HG02623 (cell line): ENCODE measurements around the gene COL18A1.
"Not testable (repeated sequence)": the region's sequence is repeated elsewhere in the genome, so short reads cannot be mapped to it uniquely, and the experiment has no call there.

Experiments
- ATAC-seq: cut with Tn5 transposase; IDR thresholded peaks from one replicate; pipeline ENCODE4 v1.9.1; 2021; ENCODE audit warnings: moderate library complexity; ENCODE audit not compliant: unreplicated experiment

The COL18A1 gene

DNA sequence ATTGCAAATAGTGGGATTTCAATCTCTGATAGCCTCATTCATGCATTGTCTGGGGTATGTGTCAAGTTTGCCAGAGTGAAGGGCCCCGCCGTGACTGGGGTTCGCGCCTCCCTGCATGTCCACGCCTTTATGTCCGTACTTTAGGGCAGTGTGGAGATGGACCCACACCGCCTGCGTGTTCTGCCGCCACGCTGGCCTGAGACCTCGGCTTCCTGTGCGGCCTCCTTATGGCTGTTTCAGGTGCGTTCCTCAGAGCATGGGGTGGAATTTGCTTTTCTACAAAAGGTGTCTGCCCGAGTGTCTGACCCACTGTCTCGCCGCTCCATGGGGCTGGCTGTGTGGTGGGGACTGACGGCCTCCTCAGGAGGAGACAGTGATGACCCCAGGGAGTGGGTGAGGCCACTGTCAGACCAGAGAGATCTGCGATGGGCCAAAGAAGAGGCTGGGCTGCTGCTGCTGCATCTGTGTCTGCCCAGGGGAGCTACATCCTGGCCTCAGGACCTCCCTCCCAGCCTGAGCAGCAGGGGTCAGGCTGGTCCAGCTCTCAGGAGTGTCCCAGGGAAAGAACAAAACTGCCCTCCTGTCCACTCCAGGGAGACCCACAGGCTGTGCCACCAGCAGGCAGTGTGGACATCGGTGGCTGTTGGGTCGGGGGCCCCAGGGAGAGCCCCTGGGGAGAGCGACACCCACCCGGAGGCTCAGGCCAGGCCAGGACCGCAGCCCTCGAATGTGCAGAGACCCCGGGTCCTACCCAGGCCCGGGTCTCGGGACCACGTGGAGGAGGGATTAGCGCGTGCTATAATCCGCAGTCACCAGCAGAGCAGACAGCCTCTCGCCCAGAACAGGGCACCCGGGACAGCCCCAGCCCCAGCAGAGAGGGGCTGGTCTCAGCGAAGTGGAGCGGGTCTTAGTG lies 147.1 kb downstream of the COL18A1 start:
- ATAC-seq = no peak

DNA sequence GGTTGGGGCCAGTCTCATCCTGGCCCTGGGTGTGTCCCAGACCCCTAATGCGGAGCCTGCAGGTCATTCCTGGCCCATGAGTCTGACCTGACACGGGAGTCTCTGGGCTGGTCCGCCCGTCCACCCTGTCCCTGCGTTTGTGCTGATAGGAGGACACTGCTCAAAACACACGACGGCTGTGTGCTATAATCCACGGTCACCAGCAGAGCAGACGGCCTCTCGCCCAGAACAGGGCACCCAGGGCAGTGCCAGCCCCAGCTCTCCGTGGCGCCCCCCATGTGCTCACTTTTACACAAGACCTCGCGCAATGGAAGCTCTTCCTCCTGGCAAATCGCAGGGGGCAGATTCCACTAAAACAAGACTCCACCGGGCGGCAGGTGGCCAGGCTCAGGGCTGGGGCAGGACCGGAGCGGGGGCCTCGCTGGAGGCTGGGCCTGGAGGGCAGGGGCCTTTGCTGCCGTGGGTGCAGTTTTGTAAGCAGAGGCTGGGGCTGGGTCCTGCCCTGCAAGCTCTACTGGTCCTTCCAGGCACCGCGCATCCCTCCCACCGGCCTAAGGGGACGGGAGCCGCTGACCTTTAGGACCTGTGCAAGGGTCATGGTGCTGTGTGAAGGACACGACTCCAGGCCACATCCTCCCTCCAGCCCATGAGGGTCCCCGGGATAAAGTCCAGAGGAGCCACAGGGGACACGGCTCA lies 147.9 kb downstream of the COL18A1 start:
- ATAC-seq = no peak

DNA sequence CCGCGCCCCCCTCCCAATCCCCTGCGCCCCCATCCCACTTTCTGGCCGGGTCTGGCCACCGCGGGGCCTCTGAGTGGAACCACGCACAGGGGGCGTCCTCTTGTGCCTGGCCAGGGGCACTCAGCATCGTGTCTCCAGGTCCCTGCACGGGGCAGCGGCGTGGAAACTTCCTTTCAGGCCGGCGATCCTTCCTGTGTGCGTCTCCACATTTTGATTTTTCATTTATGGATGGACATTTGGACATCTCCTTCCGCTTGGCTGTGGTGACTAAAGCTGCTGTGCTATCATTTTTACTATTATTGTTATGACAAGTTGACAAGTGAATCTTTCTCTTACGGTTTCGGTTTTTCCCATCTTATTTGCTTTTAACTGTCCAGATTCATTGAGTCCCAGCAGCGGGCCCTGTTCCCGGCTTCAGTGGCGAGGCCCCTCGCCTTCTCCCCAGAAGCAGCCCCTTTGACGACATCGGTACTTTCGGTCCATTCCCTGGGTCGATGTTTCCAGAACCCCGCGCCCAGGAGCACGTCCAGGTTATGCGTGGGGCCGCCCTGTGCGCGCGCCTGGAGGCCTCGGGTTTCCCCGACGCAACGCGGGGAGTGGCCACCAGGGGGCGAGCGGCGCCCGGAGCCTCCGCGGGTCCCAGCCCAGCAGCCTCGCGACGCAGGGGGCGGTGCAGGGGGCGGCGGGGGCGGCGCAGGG lies 149.7 kb downstream of the COL18A1 start:
- ATAC-seq = peak; percentile 61

DNA sequence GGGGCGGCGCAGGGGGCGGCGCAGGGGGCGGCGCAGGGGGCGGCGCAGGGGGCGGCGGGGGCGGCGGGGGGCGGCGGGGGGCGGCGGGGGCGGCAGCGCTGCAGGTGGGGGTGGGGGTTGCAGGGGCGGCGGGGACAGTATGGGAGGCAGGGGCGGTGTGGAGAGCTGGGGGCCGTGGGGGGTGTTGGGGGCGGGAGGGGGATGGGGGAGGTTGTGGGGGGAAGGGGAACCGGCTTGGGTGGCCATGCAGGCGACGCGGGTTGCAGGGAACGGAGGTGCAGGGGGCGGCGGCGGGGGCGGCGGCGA lies 150.2 kb downstream of the COL18A1 start:
- ATAC-seq = no peak

DNA sequence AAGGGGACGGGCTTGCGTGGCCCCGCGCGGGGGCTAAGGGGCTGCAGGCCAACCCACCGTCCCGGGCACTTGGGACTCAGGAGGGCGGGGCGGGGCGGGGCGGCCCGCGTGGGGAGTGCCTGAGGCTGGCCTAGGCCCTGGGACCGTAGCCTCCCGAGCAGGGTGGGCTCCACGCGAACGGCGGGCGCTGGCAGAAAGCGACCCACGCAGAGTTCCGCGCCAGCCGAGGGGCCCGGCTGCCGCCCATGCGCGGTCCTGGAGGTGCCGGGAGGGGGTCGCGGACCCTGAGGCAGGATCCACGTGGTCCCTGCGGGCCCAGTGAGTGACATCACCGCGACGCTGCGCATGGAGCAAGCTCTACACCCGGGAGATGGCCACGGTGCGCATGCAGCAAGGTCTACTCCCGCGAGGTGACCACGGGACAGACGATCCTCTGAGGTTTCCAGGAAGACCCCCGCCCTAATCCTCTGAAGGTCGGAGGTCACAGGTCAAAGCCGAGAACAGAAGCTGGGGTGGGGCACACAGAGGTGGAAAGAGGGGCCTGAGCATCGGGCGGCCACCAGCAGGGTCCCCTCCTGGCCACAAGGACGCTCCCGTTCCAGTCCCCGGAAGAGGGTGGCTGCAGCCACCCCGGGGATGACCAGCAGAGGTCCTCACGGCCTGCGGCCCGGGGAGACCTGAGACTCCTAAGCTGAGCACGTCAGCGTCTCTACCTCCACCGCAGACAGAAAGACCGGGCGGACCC lies 150.8 kb downstream of the COL18A1 start:
- ATAC-seq = no peak

DNA sequence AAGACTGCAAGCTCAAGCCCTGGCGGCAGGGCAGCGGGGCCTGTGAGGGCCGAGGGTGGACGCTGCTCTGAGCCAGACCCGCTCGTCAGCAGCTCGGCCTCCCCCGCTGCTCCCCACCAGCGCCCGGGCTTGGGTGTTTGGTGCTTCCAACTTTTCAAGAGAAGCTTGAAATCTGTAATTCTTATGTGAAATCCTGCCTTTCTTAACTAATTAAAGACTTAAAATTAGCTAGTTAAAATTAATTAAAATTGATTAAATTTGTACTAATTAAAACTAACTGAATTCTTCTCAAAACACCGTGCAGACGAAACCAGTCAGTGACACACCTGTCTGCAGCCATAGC lies 151.3 kb downstream of the COL18A1 start:
- ATAC-seq = no peak

DNA sequence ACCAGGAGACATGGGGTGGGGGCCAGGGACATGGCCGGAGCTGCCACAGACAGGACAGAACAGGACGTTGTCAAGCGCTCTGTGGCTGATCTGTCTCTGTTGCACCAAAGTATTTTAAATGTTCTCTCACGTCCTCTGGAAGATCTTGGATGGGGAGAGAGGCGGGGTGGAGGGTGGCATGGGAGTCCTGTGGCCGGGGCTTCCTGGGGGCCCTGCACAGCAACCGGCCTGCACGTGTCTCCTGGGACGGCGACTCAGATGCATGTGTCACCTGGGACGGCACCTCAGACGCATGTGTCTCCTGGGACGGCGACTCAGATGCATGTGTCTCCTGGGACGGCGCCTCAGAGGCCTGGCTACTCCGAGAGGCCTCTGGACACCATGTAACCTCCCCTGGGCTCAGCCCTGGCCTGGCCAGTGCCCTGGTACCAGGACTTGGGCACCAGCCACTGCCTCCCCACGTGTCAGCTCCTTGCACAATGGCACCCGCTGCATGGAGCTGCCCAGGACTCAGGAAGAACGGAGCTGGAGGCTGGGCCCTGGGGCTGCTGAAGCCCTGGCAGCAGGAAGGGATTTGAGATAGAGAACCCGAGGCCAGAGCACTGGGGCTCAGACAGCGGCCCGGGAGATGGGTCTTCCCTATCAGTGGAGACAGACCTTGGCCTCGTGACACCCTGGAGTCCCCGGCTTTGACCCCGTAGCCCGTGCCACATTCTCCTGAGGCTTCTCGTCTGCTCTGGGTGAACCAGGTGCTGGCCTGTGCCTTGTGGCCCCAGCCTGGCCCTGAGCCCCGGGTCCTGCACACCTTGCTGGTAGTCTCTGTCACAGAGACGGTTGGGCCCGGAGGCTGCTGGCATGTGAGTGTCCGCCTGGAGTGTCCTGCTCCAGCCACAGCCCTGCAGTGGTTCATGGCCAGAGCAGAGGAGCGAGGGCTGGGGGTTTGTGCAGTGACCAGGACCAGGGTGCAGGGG lies 152.0 kb downstream of the COL18A1 start:
- no peak for ATAC-seq

DNA sequence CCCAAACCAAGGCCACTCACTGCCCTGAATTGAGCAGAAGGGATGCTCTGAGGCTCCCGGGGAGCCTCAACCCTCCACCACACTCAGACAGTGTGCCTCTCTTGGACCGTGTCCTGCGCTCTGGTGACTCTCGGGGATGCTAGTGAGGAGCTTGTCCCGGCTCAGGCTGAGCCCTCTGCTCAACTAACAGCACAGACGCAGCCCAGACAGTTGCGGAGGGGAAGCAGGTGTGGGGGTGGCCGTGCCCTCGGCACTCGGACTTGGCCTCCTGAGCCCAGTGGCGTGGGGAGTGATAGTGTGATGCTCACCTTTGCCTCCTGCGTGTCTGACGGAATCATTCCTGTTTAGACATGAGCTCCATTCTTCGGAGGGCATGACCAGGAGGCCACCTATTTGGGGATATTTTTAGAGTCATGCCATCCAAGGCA lies 152.7 kb downstream of the COL18A1 start:
- no peak for ATAC-seq

DNA sequence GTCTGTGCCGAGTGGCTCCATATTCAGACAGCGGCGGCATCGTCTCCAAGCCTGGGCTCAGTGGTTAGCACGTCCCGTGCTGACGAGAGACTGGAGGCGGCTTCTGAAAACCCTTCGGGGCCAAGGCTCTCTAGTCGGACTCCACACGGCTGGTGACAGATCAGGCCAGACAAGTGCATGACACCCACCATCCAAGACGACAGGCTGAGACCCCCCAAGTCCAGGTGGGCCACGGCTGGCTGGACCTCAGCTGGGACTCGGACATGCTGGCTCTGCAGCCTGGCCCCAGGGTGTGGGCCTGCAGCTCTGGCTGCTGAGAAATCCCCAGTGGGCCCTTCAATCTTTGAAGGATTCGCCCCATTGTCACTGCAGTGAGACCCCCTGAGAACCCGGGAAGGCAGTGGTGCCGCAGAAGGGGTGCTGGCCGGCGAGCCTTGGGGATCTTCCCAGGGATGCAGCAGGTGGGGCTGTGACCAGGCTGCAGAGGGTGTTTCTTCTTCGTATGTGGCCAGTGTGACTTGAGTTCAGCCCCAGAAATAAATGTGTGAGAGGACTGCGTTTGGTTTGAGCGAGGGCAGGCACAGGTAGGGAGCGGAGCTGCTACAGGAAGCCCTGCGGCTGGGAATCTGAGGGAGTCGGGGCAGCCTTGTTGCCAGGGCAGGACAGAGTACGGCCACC lies 153.2 kb downstream of the COL18A1 start:
- no peak for ATAC-seq

DNA sequence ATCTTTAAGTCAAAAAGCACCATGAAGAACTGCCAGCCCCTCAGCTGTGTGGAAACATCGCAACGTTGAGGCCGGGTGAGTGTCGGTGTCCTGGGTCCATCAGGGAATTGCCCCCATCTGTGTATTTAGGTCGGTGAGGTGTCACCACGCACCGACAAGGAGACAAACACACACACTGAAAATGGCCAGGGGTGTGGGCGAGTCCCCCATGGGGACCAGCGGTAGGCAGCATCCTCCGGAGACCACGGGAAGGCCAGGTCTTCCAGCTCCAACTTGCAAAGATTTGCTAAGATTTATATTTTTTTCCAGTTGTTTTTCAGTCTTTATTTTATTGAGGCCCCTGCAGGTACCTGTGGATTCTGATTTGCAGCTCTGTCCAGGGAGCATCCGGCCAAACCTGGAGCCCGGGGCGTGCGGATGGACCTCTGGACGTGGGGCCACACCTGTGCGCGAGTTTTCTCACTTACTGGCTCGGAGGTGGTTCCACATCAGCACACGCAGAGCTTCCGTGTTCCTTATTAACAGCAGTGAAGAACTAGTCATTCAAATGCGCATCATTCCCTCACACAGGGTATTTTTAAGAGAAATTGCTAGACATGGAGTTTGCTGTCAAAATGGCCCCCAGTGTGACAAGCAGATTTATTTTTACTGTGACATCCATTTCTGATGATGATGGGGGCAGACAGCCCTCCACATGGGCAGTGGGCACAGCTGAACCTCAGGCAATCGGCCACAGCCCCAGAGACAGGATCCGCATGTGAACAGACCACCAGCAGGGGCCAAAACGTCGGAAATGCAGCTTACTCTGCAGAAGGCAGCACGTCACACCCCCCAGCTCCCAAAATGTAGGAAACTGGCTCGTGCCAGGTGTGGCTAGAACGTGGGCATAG lies 154.5 kb downstream of the COL18A1 start:
- ATAC-seq = no peak

DNA sequence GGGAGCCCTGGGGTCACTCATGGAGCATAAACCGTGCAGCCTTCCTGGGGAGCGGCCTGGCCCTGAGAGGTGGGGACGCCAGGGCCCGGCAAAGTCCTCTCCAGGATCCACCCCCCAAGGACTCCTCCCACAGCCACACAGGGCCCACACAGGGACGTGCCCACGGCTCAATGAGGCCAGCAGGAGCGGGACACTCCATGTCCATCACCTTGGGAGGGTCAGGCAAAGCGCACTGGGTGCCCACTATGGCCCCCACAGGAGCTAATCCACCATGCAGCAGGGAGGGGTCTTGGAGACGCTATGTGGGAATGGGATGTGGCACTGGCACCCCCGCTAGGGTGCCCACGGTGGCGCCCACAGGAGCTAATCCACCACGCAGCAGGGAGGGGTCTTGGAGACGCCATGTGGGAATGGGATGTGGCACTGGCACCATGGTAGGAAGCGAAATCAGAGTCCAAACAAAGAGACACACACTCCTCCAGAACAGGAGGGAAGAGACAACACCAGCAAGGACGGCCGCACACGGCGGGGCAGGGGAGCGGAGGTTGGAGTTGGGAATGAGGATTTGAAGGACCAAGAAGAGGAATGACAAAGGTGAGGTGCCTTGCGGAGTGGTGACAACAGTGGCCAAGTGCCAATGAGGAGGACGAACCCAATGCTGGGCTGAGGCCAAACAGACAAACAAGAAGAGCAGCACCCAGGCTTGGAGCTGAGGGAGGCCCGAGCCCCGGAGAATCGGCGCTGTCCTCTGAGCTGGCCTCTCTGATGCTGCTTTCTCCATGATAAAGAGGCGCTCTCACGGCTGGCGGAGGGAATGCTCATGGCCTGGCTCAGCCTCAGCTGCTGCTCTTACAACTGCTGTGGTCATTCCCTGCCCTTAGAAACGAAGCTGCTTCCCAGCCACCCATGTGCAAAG lies 155.4 kb downstream of the COL18A1 start:
- ATAC-seq = no peak

DNA sequence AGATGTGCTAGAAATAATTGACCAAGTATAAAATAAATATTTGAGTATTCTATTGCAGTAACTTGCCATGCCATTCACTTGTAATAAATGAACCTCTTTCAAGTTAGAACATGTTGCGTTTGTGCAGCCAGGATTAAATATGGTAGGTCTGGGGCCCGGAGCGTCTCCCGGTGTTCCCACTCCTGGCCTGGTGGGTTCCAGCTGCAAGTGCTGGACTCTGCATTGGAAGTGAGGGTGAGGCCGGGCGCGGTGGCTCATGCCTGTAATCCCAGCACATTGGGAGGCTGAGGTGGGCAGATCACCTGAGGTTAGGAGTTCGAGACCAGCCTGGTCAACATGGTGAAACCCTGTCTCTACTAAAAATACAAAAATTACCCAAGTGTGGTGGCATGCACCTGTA lies 156.3 kb downstream of the COL18A1 start:
- not testable (repeated sequence) for ATAC-seq

DNA sequence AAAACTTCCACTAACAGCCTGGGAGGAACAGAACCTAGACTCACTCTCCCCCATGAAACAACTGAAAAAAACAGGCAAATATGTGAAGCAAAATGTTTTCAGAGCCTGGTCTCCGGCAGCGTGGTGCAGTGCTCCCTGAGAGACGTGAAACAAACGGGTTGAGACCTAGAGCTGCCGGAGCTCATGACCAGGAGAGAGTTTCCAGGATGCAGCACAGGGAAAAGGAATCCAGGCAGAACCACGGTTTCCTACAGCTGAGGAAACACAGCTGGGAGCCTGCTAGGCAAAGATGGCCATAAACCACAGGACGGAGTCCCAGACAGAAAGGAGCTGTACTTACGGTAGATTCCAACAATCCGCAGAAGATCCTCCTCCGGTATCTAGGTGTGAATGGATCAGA lies 157.4 kb downstream of the COL18A1 start:
- ATAC-seq = no peak

DNA sequence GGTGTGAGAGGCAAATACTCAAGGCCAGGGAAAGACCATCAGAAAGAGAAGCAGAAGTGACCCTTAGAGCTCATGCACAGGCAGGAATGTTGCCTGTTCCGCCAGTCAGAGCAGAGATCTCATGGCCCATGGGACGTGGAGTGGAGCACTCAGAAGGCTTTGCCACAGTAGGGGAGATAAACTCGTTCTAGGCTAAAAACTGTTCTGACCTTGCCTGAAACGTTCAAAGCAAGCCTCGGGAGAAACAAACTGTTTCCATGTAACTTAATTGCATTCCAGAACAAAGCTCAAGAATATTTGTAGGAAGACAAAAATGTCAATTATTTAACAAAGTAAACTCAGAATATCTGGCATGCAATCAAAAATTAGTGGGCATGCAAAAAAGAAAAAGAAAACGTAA lies 158.0 kb downstream of the COL18A1 start:
- ATAC-seq = no peak
